ENCODE results near the gene ERN2.

Gene ERN2

DNA sequence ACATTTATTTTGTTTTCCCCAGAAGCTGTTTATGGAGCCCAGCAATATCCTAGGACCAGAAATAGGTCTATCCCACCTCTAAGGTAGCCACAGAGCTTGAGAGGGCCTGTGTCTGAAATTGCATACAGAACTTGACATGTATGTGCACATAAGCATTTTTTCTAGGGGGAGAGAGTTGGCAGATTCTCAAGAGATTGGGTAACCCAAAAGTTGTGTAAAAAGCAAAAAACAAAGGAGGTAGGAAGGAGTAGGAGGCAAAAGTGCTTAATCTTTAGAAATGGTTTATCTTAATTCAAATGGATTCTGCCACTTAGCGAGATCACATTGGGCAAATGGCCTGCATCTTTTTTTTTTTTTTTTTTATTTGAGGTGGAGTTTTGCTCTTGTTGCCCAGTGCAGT lies 30.8 kb downstream of the ERN2 start:
- peak; percentile 32 for DNase-seq

DNA sequence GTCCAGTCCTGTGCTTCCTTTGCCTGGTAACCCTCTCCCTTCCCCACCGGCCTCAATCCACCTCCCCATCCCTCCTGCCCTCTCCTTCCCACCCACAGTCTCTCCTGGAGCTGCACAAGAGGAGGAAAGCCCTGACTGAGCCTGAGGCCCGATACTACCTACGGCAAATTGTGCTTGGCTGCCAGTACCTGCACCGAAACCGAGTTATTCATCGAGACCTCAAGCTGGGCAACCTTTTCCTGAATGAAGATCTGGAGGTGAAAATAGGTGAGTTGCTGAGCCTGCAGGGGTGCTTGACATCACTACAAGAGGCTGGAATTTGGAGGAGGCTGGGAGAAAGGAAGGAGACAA lies 33.1 kb downstream of the ERN2 start:
- DNase-seq, result no peak

DNA sequence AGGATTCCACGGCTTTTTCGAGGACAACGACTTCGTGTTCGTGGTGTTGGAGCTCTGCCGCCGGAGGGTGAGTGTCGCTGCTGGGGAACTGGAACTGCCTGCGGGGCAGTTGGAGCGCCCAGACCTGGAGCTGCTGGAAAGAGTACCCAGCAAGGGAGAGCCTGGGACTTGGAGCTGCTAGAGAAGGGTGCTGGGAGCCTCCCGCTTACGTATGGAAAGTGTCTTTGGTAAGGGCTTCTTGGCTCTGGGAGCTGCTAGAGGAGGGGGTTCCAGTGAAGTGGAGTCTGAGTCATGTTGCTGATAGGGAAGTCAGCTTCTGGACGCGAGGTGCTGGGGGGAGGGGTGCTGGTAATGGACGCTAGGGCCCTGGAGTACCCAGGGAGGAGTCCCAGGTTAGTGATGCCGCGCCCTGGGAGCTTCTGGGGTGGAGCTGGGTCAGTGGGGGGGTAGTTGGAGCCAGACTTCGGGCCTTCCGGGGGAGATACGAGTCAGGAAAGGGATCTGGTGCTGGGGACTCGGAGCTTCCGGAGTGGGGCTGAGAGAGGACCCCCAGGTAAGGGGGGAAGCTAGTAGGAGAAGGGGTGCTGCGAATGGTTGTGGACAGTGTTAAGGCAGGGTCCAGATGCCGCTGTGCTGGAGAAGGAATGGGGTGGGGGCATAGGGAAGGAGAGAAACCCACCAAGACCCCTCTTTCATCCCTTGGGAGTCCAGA lies 33.6 kb downstream of the ERN2 start:
- DNase-seq, result peak; percentile 62

DNA sequence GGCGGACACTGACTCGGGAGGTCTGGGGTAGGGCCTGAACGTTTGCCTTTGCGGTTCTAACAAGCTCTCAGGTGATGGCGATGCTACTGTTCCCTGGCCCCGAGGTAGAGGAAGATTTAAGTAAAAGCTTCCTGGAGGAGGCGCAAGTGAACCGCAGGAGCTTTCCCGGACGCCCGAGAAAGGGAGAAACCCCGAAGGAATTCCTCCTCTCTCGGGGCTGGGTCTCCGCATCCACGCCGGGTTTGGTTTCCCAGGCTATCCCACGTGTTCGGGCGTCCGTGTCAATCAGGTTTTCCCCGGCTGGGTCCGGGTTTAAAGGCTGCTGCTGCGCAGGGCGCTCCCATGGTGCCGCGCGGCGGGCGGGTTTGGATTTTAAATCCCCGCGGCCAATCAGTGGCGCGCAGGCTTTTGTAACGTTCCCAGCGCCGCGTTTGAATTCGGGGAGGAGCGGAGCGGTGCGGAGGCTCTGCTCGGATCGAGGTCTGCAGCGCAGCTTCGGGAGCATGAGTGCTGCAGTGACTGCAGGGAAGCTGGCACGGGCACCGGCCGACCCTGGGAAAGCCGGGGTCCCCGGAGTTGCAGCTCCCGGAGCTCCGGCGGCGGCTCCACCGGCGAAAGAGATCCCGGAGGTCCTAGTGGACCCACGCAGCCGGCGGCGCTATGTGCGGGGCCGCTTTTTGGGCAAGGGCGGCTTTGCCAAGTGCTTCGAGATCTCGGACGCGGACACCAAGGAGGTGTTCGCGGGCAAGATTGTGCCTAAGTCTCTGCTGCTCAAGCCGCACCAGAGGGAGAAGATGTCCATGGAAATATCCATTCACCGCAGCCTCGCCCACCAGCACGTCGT lies 34.4 kb downstream of the ERN2 start, which contains the start of gene PLK1:
TSS of gene PLK1 (plus strand) at position 460 of the 844 bp plus-strand sequence. CDS start at position 504, 44 bp downstream.
- DNase-seq, result peak; percentile 79

DNA sequence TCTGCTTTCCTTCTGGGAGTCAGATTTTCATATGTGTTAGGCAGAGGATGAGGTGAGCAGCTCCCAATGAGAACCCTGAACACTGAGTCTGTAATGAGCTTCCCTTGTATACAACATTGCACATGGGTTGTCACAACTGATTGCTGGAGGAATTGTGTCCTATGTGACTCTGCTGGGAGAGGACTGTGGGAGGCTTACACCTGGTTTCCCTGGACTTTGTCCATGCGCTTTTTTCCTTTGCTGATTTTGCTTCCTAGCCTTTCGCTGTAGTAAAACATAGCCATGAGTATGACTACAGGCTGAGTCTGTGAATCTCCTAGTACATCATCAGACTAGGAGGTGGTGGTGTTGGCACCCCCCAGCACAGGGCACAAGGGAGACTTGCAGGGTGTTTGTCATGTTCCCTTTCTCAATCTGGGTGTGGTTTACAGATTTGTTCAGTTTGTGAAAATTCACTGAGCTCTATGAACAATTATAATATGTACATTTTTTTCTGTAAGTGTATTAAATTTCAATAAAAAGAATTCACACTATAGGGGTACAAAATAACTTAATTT lies 36.0 kb downstream of the ERN2 start:
- no peak for DNase-seq

DNA sequence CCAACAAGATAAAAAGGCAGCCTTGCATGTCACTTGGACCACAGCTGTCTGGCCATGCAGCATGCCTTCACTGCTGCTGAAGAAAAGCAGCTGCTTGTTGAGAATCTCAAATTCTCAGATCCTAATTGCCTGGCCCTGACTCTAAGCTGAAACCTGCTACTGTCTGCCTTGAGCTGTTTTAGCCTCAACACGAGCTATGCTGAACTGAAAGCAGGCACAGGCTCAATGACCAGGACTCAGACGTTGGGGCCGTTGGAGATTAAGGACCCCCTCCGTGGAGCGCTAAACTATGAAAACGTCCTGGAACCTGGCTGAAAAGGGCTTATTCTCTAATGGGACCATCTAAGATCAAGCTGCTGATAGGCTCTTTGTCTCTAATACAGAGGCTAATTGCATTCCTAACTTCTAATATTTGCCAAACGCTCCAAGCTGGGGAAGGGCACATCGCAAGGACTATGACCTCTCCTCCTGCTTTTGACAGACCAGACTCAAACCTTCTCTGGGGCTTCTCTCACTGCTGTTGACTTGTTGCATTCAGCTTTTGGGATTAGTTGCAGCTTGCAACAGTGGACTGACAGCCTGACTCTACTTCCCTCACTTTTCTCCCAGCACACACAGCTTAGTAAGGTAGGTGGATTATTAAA lies 38.9 kb downstream of the ERN2 start:
- no peak for DNase-seq

DNA sequence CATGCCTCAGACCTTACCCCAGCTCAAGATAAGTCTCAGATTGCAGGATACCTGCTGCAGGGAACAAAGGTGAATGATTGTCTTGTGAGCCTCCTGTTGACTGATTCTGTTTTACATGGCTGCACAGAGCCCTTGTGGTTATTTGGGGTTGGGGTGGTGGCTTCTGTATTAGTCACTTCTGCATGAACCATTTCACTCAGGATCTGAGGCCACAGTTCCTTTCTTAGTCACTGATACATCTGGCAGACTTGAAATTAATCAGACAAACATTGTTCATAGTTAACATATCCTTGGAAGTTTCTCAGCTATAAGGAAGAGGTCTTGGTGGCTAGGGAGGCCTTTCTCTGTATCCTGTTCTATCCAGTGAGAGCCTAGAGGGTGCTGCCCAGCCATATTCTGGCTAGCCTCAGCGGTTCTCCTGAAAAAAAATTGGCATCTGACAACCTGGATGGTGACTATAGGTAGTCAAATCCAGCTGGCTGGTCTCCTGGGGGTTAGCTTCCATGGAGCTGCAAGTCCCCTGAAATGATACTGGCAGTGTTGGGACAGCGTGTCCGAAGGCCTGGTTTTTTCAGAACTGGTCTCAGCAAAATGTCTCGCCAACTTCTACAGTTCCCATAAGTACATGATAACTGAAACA lies 42.8 kb downstream of the ERN2 start:
- peak; percentile 80 for DNase-seq

DNA sequence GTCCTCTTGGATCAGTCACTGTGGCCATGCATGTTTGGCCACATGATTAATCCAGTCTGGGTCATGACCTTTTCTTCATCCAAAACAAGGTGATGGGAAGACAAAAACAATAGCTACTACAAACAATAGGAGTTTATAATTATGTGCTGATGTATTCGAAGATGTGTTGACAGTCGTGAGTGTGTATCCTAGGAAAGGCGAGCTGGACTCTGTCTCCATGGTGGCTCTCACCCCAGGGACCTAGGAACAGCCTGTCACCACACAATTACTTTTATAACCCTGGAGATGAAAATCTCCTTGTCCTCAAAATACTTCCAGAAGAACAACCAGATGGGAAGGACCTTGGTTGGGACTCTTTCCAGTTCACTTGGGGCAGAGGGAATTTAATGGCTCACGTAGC lies 44.1 kb downstream of the ERN2 start:
- no peak for DNase-seq

DNA sequence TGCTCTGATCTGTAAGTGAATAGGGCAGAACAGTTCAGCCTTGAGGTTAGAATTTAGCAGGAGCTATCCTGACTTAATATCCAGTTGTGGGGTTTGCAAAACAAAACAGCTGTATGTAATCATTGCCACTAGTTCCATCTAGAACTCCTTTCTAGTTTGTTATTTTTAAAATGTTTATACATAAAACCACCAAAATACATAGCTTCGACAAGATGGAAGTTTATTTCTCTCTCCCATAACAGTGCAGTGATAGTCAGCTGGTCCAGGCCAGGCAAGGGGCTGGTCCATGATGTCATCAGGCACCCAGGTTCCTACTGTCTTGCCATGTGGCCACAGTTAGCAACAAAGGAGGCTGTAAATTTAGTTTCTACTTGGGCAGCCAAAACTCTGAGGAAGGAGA lies 44.8 kb downstream of the ERN2 start:
- DNase-seq, result no peak

DNA sequence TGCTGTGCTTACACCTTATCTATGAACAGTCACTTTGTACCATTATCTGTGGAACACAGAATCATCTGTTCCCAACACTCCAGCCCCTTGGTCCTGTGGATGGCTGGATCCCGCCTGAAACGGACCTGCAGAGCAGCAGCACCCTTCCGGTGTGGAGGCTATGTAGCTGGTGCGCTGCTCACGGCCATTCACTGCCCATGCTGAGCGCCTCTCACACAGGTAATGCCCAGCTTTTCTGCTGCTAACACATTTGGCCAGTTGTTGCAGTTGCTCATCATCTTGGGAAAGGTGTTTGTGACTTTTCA lies 45.7 kb downstream of the ERN2 start:
- no peak for DNase-seq

DNA sequence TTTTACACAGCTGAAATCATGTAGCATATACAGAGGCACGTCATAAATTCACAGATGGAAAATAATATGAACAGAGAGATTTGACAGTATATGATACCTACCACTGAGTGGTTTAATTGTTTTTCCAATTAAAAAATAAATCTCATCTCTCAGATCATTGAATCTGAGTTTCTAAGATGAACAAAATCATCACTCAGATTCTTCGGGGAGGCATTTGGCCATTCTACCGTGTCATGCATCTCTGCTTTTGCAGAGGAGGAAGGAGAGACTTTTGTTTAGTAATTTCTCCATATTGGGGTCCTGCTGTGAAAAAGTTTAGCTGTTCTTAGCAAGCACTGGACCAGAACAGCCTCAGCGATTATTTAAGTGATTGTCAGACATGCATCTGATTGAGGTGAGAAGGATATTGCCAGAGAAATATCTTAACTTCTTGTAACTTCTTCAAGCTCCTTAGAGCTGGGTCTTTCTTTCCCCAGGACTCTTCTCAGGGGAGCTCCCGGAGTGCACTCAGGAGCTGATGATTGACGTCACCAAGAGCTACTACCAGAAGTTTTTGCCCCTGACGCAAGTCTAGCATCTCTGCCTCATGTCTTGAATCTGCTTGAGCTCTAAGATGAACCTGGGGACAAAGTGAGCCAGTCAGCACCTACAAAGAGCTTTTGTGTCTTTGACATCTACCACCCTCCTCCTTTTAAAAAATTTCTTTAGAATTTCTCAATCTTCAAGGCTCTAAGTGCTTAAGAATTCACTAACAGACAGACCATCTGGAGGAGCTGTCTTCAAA lies 46.3 kb downstream of the ERN2 start:
- DNase-seq, result no peak

DNA sequence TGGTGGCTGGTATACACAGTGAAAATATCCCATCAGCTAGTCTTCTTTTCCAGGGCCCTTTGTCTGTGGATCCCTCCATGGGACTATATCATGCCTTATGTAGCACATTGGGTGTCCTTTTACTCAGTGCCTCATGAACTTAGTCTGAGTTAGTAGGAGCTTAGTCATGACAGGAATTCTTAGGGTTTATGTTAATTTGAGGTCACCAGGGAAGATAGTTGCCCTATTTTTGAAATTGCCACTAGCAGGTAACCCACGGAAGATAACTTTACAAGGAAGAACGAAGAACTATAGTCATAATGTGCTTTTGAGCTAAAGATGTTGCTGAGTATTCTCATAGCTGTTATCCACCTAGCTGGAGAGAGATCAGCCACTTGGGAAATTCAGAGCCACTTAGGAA lies 49.1 kb downstream of the ERN2 start:
- DNase-seq, result no peak

DNA sequence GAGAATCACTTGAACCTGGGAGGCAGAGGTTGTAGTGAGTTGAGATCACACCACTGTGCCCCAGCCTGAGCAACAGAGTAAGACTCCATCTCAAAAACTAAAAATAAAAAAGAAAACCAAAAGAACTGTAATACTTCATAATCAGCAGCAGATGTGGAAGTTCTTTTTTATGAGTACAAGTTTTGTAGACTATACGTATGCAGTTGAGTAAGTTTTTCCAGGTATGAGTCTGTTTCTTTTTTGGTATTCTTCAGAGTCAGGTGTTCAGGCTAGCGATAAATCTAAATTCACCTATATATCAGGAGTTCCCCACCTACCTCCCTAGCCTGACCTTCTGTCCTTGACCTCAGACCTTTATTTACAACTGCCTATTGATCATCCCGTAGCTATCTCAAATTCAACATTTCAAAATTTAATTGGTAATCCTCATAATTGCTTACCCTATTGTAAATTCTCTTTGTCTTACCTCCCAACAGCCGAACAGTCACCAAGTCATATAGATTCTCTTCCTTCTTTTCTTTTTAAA lies 61.0 kb downstream of the ERN2 start:
- DNase-seq, result no peak

DNA sequence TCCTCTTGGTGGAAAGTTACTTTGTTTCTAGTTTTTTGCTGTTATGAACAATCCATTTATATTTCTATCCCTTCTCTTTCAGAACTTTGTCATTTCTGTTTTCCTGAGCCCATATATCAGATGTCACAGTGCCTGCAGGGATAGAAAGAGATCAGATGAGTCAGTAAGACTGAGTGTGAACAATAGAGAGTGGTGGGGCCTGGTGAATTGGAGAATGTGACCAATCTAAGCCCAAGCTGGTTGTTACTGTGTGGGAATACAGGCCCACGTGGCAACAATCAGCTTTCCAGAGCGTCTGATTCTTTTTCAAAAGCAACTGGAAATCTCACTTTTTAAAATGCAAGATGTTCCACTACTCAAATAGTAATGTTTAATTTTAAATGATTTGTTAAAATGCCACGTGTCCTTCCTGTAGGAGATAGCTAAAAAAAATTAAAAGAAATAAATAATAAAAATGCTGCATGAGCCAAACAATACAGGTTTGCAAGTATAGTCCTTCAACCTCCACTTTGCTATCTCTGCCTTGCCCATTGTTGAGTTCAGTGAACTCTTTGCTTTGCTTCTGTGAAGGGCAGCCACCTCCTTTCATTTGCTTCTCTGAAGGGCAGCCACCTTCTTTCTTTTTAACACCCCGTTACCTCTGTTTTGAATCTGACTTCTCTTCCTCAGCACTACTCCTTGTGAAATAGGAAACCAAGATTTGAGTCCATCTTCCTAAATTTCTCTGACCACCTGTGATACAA lies 62.2 kb downstream of the ERN2 start:
- no peak for DNase-seq

DNA sequence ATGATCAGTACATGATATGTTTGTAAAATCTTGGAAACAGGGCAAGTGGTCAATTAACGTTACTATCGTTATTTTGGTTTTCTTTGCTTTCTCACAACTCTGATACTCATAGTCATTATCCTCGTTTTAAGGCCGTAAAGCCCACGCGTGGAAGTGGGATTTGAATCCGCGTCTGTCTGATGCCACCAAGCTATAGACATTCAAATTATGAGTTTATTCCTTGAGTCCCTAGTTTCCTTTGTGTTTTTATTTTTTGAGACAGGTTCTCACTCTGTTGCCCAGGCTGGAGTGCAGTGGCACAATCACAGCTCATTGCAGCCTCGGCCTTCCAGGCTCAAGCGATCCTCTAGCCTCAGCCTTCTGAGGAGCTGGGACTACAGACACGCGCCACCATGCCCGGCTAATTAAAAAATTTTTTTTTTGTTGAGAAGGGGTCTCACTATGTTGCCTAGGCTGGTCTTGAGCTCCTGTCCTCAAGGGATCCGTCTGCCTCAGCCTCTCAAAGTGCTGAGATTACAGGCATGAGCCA lies 70.7 kb downstream of the ERN2 start:
- no peak for DNase-seq

DNA sequence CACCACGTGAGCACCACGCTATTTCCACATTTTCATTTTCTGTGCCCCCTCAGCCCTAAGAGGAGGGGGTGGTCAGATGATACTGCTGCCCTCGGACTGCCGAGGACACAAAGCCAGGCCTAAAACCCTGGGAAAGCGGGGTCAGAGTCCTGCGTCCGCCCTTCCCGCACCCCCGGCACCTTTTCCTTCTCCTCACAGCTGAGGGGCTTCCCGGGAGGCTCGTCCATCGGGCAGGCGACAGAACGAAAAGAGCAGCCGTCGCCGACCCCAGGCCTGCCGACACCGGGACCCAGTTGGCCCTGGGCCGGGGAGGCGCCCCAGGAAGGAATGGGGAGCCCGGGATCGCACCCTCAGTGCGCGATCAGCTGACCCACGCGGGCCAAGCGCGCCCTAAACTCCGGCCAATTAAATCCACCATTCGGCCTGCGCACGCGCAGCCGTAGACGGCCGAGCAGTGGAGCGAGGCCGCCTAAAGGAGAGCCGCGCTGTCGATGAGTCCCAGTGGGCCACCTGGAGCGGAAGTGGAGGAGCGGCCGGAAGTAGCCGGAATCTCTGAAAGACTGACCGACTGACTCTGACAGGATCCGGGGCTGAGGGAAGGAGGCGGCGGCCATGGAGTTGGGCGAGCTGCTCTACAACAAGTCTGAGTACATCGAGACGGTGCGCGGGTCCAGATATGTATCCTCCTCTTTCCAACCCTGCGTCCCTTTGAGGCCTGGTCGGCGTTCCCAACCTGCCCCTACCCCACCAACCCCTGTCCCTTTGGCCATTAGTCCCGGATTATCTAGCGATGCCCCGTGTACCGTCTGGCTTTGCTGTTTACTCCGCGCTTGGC lies 71.9 kb downstream of the ERN2 start, which contains the start of the genes DCTN5 and PALB2:
TSS of gene DCTN5 (plus strand) at position 536 of the 835 bp plus-strand sequence. CDS start at position 613, 77 bp downstream.
TSS of gene PALB2 (minus strand) at position 380 of the 835 bp plus-strand sequence. CDS start at position 227, 153 bp downstream.
- peak; percentile 95 for DNase-seq

DNA sequence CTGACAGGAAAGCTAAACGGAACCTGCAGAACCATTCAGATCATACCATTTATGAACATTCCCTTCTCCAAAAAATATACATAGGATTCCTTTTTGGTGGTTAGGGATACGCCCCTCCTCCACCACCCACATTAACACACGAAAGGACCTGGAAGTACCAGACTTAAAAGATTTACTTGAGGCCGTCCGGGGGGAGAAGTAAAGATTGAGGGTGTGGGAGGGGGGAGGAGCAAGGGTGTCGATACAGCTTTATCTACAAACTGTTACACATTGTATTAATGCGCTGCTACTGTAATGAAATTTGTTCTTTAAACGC lies 72.4 kb downstream of the ERN2 start:
- no peak for DNase-seq
